Spinal cord (tissue), 10 donors: ENCODE measurements around the gene DIP2A. TPM values are rescaled to one million over a fixed set of nuclear protein-coding genes. Genes with fewer than 3 reads are reported as not detected.
A peak's percentile ranks its signal among the peaks of the same experiment; 100 is the strongest.

Source experiments
- DNase-seq, 6 donors: peaks; one replicate each; pipeline versions ENCODE4 v3.0.0 to v3.0.0-alpha.2; 2013 to 2015; ENCODE audit warnings: low spot score in 6 of 6, low read depth in 4 of 6
- H3K27ac ChIP-seq: one replicate; pipeline ENCODE4 v1.5.1; 2013; ENCODE audit warnings: low read depth, low read length, control low read depth
- H3K27me3 ChIP-seq: one replicate; pipeline ENCODE4 v1.6.1; 2013; ENCODE audit warnings: low read length; ENCODE audit not compliant: control insufficient read depth, insufficient read depth
- H3K36me3 ChIP-seq: one replicate; pipeline ENCODE4 v1.6.1; 2013; ENCODE audit warnings: low read length; ENCODE audit not compliant: control insufficient read depth, insufficient read depth
- H3K4me1 ChIP-seq: one replicate; pipeline ENCODE4 v1.6.1; 2013; ENCODE audit warnings: low read length; ENCODE audit not compliant: control insufficient read depth, insufficient read depth
- H3K4me3 ChIP-seq: one replicate; pipeline ENCODE4 v1.5.1; 2013; ENCODE audit warnings: low read depth, low read length, control low read depth
- H3K9me3 ChIP-seq: one replicate; pipeline ENCODE4 v1.6.1; 2013; ENCODE audit warnings: low read length; ENCODE audit not compliant: control insufficient read depth, insufficient read depth
- WGBS: methylation state at CpG from one replicate; pipeline ENCODE4 v1.1.5; 2013; ENCODE audit warnings: missing lambda C conversion rate; ENCODE audit not compliant: insufficient coverage; 5-methylcytosine and 5-hydroxymethylcytosine counted together
- polyA plus RNA-seq, 2 donors: library from polyadenylated mRNA; unstranded; fragments of 120-200 nt; gene quantifications; one replicate each; pipeline ENCODE4 v1.2.1, GENCODE V29; 2013; ENCODE audit not compliant: insufficient read length in 2 of 2
- total RNA-seq, 2 donors: library from RNA; depleted of rRNA in 1 of 2; stranded (reverse); fragments of 120-200 nt in 1 of 2; fragments of >200 nt in 1 of 2; gene quantifications; one replicate each; pipeline versions ENCODE4 v1.2.3 to v1.2.4, GENCODE V29; 2013 to 2014
- donor health status: healthy.

DIP2A gene
- total and polyA plus RNA-seq, 4 donors = 41.2 to 69.6 (median 43.2) TPM

GRCh38 chr21:46581780-46582307 lies 123.2 kb downstream of the DIP2A start:
- peaks cover 16% of the 10 kb centered on the region for H3K9me3 ChIP-seq
- WGBS = 93% methylated on average over 2 of the region's 5 CpGs

GRCh38 chr21:46585191-46585953 lies 126.7 kb downstream of the DIP2A start:
- peaks cover 10% of the 10 kb centered on the region for H3K36me3 ChIP-seq
- H3K27ac ChIP-seq = no peak overlapping the region
- 95% methylated on average over 6 of the region's 7 CpGs for WGBS
- no peaks in the 10 kb centered on the region for H3K4me1 ChIP-seq
- DNase-seq = no peak
- H3K4me3 ChIP-seq = no peak overlapping the region
- H3K9me3 ChIP-seq = peaks cover 15% of the 10 kb centered on the region
- no peaks in the 10 kb centered on the region for H3K27me3 ChIP-seq

More at GRCh38 chr21:46581780-46582307, 123.2 kb downstream of the DIP2A start:
- Histone ChIP-seq H3K4me1 (no peaks in the 10 kb centered on the region), H3K27ac (no peak overlapping the region), H3K4me3 (no peak overlapping the region), H3K36me3 (peaks cover 10% of the 10 kb centered on the region), H3K27me3 (no peaks in the 10 kb centered on the region)
- DNase-seq = no peak

- Histone ChIP-seq H3K4me1 (peaks cover 28% of the 10 kb centered on the region), H3K9me3 (peaks cover 6% of the 10 kb centered on the region), H3K4me3 (no peak overlapping the region), H3K36me3 (peaks cover 17% of the 10 kb centered on the region), H3K27me3 (no peaks in the 10 kb centered on the region), H3K27ac (no peak overlapping the region)
- DNase-seq = no peak
- WGBS = 93% methylated on average over 8 of the region's 8 CpGs
Measured at GRCh38 chr21:46594276-46594675, 135.6 kb downstream of the DIP2A start.

- Histone ChIP-seq H3K36me3 (peaks cover 19% of the 10 kb centered on the region), H3K27ac (no peak overlapping the region), H3K4me3 (no peak overlapping the region), H3K27me3 (no peaks in the 10 kb centered on the region), H3K9me3 (no peaks in the 10 kb centered on the region), H3K4me1 (peaks cover 40% of the 10 kb centered on the region)
- WGBS = no CpG with 5 or more reads among the region's 1 CpG
- no peak for DNase-seq
Measured at GRCh38 chr21:46596201-46596600, 137.5 kb downstream of the DIP2A start.

- Histone ChIP-seq H3K27ac (peak overlapping the region; percentile 12), H3K4me1 (peaks cover 45% of the 10 kb centered on the region), H3K9me3 (no peaks in the 10 kb centered on the region), H3K36me3 (peaks cover 19% of the 10 kb centered on the region), H3K27me3 (no peaks in the 10 kb centered on the region), H3K4me3 (no peak overlapping the region)
- no peak for DNase-seq
- 84% methylated on average over 6 of the region's 8 CpGs for WGBS
Measured at GRCh38 chr21:46597031-46597430, 138.3 kb downstream of the DIP2A start.

GRCh38 chr21:46597896-46598343 lies 139.2 kb downstream of the DIP2A start:
- DNase-seq = no peak
- Histone ChIP-seq H3K36me3 (peaks cover 19% of the 10 kb centered on the region), H3K4me3 (no peak overlapping the region), H3K27ac (peak overlapping the region; percentile 7), H3K9me3 (no peaks in the 10 kb centered on the region), H3K27me3 (no peaks in the 10 kb centered on the region), H3K4me1 (peaks cover 49% of the 10 kb centered on the region)
- 97% methylated on average over 16 of the region's 20 CpGs for whole genome bisulfite sequencing

GRCh38 chr21:46598581-46599572 lies 140.2 kb downstream of the DIP2A start:
- peak in 4 of 6 donors; percentile 69 to 96 (median 84) for DNase-seq
- peaks cover 49% of the 10 kb centered on the region for H3K4me1 ChIP-seq
- peak overlapping the region; percentile 74 for H3K27ac ChIP-seq
- H3K36me3 ChIP-seq = peaks cover 19% of the 10 kb centered on the region
- no peak overlapping the region for H3K4me3 ChIP-seq
- H3K27me3 ChIP-seq = no peaks in the 10 kb centered on the region
- 62% methylated on average over 36 of the region's 38 CpGs for WGBS
- no peaks in the 10 kb centered on the region for H3K9me3 ChIP-seq

- H3K4me1 ChIP-seq = peaks cover 54% of the 10 kb centered on the region
- DNase-seq = no peak
- WGBS = 75% methylated on average over 2 of the region's 5 CpGs
- H3K9me3 ChIP-seq = no peaks in the 10 kb centered on the region
- H3K27me3 ChIP-seq = no peaks in the 10 kb centered on the region
- peak overlapping the region; percentile 74 for H3K27ac ChIP-seq
- peaks cover 19% of the 10 kb centered on the region for H3K36me3 ChIP-seq
- H3K4me3 ChIP-seq = peak overlapping the region; percentile 66
Measured at GRCh38 chr21:46600305-46600704, 141.6 kb downstream of the DIP2A start.

- Histone ChIP-seq H3K9me3 (no peaks in the 10 kb centered on the region), H3K27me3 (no peaks in the 10 kb centered on the region), H3K4me1 (peaks cover 61% of the 10 kb centered on the region), H3K4me3 (peak overlapping the region; percentile 66), H3K36me3 (peaks cover 19% of the 10 kb centered on the region), H3K27ac (peak overlapping the region; percentile 74)
- DNase-seq = no peak
- 83% methylated on average over 5 of the region's 9 CpGs for WGBS
Measured at GRCh38 chr21:46600978-46601377, 142.3 kb downstream of the DIP2A start.
